ENCODE data around the gene CELF4.
A peak's percentile ranks its signal among the peaks of the same experiment; 100 is the strongest.

The CELF4 gene

DNA sequence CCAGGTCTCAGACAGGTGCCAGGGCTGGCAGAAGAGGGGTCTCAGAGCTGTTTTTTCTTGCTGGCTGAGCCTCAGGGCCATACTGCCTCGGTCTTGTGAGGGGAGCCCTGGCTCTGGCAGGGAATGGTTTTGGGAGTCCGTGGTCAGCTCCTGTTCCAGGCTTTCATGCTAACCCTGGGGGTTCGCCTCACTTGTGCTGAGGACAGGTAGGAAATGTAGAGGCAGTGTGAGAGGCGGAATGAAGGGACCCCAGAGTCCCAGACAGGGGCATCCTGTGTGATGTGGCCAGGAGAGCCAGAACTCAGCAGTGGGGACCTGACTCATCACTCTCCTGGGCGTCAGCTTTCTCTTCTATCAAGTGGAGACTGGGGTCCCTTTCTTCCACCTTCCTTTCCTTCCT lies 5.7 kb upstream of the CELF4 start:
- DNase-seq, result no peak

DNA sequence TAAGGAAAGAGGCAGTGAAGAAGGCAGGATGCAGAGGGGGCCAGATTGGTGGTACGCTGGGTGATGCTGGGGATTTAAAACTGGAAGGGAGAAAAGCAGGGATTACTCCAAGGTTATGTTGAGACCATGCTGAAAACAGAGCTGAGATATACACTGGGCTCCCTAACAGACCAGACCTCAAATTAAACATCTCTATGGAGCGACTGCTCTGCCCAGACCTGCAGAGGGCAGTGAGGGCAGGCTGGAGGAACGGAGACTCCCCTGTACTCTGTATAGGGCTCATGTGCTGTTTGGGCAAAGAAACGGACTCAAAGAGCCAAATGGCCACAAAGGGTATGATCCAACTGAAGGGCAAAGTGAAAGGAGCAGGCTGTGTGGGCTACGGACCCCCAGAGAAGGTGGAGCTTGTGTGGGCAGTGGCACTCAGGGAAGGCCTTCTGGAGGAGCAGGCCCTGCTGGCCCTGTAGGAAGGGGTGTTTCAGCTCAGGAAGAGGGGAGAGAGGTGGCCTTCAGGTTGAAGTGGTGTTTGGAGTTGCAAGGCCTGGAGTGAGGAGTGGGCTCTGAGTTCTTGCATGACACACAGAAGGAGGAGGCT lies 4.8 kb upstream of the CELF4 start:
- no peak for DNase-seq

DNA sequence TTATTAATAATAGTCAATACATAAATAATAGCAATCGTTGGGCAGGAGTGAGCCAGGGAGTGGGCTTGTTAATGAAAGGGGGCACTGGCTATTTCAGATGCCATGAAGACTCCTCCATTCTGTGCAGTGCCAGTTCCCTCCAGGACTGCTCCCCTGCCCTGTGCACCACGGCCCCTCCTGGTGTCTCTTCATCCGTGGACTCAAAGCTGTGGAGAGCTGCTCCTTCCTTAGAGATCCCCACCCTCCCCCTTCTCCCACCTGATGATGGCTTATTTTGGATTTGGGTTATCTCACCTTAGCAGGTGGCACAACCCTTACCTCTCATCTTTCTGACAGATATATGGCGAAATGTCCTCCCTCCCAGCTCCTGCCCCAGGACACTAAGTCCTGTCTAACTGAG lies 3.1 kb upstream of the CELF4 start:
- DNase-seq, result no peak

DNA sequence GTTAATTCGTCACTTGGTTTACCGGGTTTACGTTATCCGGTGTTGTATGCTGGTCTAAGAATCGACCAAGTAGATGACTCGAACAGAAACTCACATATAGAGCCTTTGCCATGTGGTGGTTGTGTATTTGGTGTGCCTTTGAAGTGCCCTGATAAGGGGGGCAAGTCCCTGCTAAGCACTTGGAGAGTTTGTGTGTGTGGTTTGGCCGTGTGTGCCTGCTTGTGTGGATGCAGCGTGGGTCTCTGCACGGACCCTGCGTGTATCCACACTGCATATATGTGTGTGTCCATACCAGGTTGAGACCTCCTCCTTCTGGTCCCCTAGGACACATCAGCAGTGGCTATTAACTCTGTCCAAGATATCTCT lies 2.4 kb upstream of the CELF4 start:
- no peak for DNase-seq

DNA sequence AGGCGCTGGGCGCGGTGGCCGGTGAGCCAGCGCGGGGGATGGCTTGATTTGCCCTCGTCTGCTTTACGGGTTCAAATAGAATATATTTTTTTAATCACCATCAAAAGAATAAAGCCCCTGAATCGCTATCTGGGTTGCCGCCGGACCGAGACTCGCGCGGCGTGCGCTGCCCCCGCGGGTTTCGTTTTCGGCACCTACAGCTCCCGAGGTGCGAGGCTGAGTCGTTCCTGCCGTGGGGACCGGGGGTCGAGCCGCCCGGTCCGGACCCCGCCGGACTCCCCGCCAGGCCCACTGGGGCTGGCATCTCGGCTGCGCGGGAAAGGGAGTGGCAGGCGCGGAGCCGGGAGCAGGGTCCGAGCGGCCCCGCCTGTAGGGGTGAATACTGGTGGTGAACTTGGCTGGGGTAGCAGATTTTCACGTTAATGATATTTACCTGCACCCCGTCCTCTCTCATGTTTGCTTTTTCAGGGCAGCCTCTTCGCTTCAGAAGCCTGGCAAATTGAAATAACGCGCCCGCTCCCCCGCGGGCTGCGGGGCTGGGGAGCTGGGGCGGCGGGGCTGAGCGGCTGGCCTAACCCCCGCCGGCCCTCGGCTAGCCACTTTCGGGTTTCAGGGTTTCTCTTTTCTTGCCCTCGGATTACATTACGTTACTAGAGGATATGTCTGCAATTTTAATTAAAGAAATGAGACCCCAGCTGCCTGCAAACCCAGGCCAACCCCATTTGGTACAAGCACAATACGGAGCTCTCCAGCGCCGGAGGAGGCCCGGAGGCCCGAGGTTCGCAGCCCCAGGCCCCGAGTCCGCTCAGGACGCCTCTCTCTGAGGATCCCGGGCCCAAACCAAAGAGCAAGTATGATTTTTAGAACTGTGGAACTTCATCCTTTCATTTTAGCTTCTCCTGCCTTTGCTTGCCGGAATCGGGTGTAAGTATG lies 1.7 kb upstream of the CELF4 start:
- DNase-seq, result no peak

DNA sequence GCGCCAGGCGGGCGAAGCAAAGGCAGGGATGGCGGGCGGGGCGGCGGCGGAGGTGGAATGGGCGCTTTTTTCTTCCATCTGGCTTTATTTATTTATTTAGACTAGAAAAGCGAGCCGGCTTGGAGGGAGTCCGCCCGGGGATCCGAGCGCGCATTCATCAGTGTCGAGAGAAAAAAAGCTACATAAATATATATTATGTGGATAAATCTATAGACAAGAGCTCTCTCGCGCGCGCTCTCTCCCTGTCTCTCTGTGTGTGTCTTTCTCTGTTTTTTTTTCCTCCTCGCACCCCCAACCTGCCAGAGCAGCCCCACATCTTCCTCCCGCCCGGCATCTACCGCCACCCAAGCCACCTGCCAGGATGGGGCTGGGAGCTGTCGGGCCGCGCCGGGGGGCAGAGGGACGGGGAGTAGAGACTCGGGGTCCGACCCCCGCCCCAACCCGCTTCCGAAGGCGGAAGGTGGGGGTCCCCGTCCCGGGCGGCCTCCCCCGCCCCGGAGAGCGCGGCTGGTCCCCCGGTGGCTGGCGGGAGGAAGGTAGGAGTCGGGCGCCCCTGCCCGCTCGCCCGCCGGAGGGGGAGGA lies 972 bp upstream of the CELF4 start:
- DNase-seq, result no peak

DNA sequence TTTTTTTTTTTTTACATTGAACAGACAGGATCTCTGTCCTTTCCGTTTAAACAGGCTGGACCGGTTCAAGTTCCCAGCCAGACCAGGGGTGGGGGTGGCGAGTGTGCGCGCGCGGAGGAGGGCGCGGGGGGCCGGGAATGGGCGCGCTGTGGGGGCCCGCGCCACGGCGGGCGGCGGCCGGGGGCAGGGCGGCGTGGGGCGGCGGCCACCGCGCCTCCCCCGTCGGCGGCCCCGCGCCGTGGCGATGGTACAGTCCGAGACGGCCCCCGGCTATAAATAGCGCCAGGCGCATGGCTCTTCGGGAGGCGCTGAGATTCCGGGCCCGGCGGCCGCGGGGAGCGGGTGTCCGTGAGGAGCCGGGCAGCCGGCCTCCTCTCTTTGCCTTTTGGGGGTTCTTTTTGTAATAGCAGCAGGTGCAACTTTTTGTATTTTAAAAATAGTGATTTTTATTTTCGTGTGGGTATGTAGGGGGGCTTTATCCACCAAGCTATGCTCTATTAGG lies 430 bp upstream of the CELF4 start:
- DNase-seq, result peak; percentile 2 to 45

DNA sequence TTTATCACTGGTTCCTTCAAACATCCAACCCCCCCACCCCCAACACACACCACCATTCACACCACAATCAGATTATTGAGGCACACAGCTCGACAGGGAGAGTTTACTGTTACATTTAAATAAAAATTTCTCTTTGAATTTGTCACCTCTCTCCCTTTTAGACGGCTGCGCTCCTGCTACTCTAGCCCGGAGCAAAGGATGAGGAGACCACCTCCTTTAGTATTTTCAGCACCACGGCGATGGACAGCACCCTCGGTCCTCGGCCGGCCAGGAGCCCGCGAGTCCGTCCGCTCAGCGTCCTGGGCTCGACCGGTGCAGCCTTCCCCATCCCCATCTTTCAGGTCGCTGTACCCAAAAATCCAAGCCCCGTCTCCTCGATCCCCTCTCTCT lies 892 bp downstream of the CELF4 start:
- no peak for DNase-seq

DNA sequence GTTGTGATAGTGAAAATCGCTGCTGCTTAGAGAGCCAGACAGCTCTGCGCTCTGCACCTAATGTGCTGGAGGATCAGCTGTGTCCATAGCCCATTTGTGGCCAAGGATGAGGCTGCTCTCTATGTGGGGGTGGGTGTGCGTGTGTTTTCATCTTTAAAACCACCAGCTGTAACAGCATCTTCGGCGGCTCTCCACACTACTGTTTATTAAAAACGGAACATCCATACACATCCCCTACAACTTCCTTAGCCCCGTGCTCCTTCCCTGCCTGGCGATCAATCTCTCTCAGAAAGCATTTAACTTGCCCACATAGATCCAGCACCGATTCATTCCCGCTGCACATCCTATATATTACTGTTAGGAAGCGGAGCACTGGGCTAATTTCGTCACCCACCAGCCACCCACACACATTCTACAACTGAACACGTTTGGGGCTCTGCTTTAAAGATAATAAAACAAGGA lies 1.6 kb downstream of the CELF4 start:
- no peak for DNase-seq

DNA sequence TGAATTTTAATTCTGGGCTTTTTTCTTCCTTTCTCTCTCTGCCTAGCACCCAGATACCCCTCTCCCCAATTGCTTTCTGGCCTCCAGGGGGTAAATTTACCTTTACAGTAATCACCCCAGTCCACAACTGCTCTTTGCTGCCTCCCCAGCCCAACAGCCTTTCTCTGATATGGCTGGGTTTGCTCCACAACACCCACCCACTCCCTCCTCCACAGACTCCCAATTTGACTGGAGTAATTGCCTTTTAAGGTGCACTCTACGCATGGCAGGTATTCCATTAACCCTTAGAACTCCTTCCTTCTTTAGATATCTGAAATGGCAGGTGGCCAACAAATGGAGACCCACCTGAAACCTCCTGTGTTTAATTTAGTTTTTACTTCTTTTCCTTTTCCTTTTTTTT lies 3.6 kb downstream of the CELF4 start:
- no peak for DNase-seq

DNA sequence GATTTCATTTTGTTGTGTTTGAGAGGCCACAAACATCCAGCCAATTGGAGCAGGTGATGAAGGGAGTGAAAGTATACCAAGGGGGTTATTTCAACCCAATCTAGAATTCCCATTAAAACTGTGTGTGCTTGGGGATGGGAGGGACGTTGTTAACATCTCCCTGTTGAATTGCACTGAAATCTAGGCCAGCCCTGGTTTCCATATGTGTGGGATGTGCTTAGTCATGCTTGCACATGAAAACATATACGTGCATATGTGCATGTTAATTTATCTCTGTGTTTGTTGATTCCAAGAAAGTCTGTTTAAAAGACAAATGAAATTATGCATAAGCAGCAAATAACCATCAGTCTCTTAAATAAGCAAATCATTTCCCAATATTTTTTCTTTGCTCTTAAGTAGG lies 5.6 kb downstream of the CELF4 start:
- no peak for DNase-seq

DNA sequence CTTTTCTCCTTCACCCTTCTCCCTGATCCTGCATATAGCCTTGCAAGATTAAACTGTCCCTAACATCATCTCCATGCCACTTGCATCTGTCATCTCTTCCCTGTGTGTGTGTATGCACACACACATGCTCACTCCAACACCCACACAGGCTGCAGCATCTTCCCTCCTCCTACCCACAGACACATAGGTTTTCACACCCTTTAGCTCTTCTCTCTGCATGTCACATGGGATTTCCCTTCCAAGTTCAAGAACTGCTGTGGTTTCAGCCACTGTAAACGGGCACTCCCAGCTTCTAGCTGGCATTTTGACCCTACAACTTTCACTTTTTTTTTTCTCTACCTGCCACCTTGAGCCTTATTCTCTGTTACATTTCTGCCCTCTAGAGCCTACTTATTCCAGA lies 6.4 kb downstream of the CELF4 start:
- no peak for DNase-seq

DNA sequence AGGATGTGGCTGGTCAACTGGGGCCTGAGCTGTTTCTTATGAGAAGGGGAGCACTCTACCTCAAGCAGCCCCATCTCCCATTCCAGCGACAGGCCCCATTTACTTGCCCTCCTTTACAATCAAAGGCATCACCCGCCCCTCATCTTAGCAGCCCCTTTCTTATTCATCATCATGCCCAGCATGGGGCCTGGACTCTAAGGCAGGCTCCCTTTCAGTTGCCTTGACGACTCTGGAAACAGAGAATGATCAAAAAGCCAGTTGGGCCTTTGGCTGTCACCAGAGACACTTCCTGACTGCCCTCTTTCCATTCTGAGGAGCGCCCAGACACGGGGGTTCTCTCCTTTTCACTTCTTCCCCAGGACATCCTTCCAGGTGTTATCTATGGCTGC lies 11.2 kb downstream of the CELF4 start:
- no peak for DNase-seq

DNA sequence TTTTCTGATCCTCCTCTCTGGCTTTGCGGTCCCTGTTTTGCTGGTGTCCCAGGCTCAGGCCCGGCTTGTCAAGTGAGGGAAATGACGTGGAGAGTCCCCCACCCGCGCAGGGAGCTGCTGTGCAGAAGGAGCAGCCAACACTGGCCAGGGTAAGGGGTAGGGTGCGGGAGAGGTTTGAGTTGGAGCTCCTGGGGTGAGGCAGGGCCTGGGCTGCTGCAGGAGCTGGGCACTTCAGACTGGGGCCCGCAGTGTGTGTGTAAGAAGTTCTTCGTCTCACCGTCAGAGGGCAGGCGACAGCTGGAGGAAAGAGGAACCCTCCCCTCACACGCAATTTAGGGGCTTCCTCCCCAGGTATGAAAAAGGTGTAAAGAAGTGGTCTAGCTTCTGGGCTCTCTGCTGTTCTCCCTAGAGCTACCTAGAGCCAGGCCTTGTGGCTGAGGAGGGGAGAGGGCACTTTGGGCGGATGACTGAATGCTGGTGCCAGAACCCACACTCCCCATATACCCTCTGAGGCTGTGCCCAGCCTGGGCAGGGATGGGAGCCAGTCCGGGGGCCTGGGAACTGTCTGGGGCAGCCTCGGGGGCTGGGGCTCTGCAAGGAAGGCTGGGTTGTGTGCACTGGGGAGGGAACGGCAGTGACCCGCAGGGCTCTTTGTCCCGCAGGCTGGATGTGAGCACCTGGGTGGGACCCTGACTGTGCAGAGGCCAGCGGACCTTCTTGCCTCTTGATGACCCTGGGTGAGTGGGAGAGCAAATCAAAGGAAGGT lies 11.8 kb downstream of the CELF4 start:
- DNase-seq, result no peak

DNA sequence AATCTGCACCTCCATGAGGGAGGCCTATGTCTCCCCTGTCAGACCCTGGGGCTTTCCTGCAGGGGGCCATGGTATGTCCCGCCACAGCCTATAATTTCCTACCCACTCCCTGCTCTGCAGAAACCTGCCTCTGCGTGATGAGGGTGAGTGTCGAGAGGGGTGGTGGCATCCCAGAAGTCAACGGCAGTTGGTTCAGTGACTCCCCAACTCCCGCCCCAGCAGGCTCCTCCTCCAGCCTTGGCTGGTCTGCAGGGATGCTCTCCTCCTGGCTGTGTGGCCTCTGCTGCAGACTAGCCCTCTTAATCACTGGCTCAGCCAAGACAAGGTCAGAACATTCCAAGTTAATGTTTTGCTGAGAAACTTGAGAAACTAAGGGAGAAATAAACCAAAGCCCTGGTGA lies 13.3 kb downstream of the CELF4 start:
- no peak for DNase-seq

DNA sequence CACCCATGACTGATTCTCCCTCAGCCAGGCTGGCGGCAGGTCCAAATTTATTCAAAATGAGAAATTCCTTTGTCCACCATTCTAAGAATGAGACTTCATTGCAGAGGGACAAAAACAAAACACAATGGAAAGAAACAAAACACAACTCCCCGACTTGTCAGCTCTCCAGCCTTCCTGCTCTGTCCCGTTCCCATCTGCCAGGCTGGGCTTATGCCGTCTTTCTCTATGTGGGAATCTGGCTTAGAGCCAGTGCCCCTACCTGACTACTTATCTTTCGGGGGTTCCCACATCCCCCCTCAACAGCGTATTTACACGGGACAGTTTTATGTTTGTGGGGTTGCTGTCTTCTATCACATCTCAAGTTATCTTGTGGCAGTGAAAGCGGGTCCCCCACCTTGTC lies 13.8 kb downstream of the CELF4 start:
- no peak for DNase-seq

DNA sequence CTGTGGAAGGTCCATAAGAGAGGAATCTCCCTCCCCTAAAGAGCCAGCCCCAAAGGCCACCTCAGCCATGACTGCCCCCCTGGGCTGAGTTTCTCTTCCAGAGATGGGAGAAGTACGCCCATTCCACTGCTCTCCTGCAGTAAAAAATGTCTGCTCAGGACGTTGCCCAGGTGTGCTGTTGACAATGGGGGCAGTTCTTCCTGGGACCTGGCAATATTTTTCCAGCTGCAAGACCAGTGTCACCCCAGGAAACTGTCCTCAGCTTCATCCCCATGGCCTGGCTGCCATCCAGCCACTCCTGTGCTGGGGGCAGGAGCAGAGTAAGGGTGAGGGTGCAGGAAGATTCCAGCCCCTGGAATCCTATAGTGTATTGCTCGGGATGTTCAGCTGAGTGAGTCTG lies 14.3 kb downstream of the CELF4 start:
- DNase-seq, result no peak

DNA sequence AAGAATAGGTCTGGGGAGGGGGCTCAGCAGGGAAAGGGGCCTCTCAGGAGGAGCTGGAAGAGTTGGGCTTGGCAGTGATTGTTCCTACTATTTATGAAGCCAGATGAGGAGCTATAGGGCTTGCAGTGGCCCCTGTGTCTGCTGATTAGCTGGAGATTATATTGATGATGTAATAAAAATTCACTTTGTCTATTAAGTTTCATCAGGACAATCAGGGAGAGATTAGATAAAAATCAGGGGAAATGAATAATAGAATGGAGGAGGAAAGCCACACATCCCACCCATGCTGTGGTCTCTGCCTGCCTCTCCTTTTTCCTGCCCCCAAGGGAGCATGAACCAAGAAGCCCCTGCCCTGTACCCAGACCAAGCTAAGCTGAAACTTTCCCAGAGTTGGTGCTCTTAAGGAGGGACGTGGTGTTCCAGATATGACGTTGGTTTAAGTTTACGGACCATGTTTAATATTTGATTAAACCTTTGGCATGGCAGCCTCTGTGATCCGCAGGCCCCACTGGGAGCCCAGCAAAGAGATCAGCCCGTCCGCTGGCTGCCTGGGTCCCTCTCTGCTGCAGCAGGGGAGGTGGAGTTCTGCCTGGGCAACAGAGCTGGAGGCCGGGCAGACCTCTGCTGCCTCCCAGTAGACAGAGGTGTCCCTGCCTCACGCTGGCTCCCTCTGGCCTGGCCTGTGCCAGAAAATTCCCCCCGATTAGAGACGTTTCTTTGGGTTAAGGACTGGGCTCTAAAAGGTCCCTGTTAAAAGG lies 15.3 kb downstream of the CELF4 start:
- no peak for DNase-seq

DNA sequence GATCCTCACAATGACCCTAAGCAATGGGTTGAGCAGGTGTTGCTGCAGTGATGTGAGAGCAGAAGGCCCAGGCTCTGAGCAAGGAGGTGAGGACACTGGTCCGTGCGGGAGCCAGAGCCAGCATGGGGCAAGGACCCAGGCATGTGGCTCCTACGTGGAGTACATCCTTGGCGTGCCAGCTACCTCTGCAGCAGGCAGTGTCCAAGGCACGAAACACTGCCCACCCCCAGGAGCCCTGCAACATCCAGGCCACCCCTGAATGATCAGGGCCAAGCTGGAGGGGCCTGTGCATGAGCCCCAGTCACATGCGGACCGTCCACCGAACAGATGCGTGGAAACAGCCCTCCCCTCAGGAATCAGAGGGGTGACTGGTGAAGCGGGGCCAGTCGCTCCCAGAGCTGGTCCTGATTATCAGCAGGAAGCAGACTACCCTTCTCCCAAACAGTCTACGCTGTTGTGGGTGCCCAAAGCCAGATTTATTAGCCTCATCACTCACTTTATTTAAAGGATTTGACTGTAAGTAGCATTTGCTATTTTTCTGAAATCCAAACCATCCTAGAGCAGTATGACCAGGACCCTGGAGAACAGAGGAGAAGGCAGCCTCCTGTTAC lies 16.8 kb downstream of the CELF4 start:
- DNase-seq, result no peak

DNA sequence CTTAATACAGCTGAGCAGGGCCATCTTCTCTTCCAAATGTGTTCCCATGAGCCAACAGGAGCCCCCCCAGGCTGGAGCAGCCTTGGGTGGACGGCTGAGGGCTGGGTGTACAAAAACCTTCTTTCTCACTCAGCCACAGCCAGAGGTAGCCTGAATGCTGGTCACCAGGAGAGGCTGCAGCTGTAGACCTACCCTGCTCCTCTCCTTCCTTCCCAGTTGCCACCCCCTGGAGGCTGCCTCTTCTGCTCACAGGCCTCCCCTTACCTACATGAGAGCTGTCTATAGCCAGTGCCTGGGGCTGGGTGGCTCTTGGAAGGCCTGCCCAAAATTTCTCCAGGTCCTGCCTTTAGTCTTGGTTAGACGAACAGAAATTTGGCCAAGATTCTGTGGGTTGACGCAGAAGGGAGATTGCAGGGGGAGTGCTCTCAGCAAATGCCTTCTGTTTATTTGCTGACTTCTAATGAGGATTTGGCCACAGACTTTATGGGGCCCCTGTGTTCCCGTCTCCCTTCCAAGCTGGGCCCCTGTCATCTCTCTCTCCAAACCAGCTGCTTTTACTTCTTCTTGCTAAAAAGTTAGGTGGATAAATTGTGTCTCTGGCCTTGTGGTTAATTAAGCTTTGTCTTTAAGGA lies 18.3 kb downstream of the CELF4 start:
- DNase-seq, result no peak

DNA sequence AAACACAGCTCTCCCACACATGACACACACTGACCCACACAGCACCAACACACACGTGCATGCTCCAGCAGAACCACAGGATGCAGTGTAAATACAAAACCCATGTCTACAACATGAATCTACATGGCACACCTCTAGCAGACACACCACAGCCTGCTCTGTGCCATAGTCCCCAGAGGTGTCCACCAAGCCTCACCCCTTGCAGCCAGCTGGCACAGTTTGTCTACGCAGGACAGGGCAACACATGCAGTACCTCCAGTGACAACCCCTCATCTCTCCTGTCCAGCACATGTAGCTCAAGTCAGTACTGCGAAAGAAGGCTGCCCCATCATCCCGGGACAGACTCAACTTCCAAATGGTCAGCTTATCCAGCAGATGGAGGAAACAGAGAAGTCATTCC lies 18.9 kb downstream of the CELF4 start:
- DNase-seq, result no peak

DNA sequence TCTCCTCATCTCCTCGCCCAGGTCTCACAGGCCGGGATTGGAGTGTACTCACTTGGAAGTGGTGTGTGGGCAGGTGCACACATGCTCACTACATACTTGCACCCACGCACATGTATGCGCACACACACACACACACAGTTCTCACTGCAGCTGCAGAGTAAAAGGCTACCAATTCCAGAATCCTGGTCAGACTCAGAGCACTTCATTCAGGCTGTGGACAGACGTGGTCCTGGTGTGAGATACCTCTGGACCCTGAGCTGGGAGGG lies 19.4 kb downstream of the CELF4 start:
- DNase-seq, result no peak
